IPS DF 4.7 (cell line): ENCODE data around the gene NUTM2F.
"Not testable (repeated sequence)": the region's sequence is repeated elsewhere in the genome, so short reads cannot be mapped to it uniquely, and the experiment has no call there.

Source experiments
- DNase-seq: peaks from one replicate; pipeline ENCODE4 v3.0.0-alpha.2; 2013; ENCODE audit warnings: low spot score; ENCODE audit errors: extremely low read depth

The NUTM2F gene

GRCh38 chr9:94328544-94328943, at the start of gene NUTM2F:
Gene NUTM2F (minus strand): TSS chr9:94328644. CDS start chr9:94328623, 21 bp downstream.
- DNase-seq, result not testable (repeated sequence)

- not testable (repeated sequence) for DNase-seq
These were observed 46.8 kb upstream of the NUTM2F start for GRCh38 chr9:94375197-94375596.

GRCh38 chr9:94374176-94375056, 46.0 kb upstream of the NUTM2F start:
- not testable (repeated sequence) for DNase-seq

GRCh38 chr9:94373779-94374175, 45.3 kb upstream of the NUTM2F start:
- not testable (repeated sequence) for DNase-seq

GRCh38 chr9:94370266-94370665, 41.8 kb upstream of the NUTM2F start:
- not testable (repeated sequence) for DNase-seq

GRCh38 chr9:94364093-94364614, 35.7 kb upstream of the NUTM2F start:
- not testable (repeated sequence) for DNase-seq

GRCh38 chr9:94357158-94357557, 28.7 kb upstream of the NUTM2F start:
- DNase-seq, result not testable (repeated sequence)

GRCh38 chr9:94351901-94352723, 23.7 kb upstream of the NUTM2F start:
- DNase-seq, result not testable (repeated sequence)

GRCh38 chr9:94348754-94349153, 20.3 kb upstream of the NUTM2F start:
- DNase-seq, result not testable (repeated sequence)

- DNase-seq, result not testable (repeated sequence)
These were observed 19.0 kb upstream of the NUTM2F start for GRCh38 chr9:94347451-94347850.

GRCh38 chr9:94341703-94342102, 13.3 kb upstream of the NUTM2F start:
- not testable (repeated sequence) for DNase-seq

GRCh38 chr9:94340750-94341149, 12.3 kb upstream of the NUTM2F start:
- not testable (repeated sequence) for DNase-seq

- not testable (repeated sequence) for DNase-seq
These were observed 11.2 kb upstream of the NUTM2F start for GRCh38 chr9:94339657-94340056.

- not testable (repeated sequence) for DNase-seq
These were observed 10.3 kb upstream of the NUTM2F start for GRCh38 chr9:94338723-94339122.

GRCh38 chr9:94336445-94336844, 8.0 kb upstream of the NUTM2F start:
- not testable (repeated sequence) for DNase-seq

GRCh38 chr9:94325583-94325982, 2.9 kb downstream of the NUTM2F start:
- not testable (repeated sequence) for DNase-seq

- DNase-seq, result not testable (repeated sequence)
These were observed 5.2 kb downstream of the NUTM2F start for GRCh38 chr9:94323153-94323798.

GRCh38 chr9:94322342-94322940, 6.0 kb downstream of the NUTM2F start:
- DNase-seq, result not testable (repeated sequence)

GRCh38 chr9:94317949-94318657, 10.3 kb downstream of the NUTM2F start:
- not testable (repeated sequence) for DNase-seq

GRCh38 chr9:94316236-94316635, 12.2 kb downstream of the NUTM2F start:
- DNase-seq, result not testable (repeated sequence)
